Activated CD4-positive, alpha-beta T cell treated with anti-CD3 and anti-CD28 coated beads for 1 hour (primary cell): ENCODE measurements around the gene BRICD5.
"Not testable (repeated sequence)": the region's sequence is repeated elsewhere in the genome, so short reads cannot be mapped to it uniquely, and the experiment has no call there.

Experiments
- DNase-seq: peaks from one replicate; pipeline ENCODE4 v3.0.0-alpha.2; 2020

BRICD5 gene

GRCh38 chr16:2210386-2211365, at the start of gene BRICD5:
Gene BRICD5 (minus strand): TSS chr16:2210863. CDS start chr16:2210833, 30 bp downstream.
- no peak for DNase-seq

GRCh38 chr16:2260250-2260649, 49.6 kb upstream of the BRICD5 start:
- DNase-seq, result no peak

- DNase-seq, result not testable (repeated sequence)
These were observed 47.9 kb upstream of the BRICD5 start for GRCh38 chr16:2258530-2258929.

GRCh38 chr16:2257726-2258125, 47.1 kb upstream of the BRICD5 start:
- DNase-seq, result no peak

GRCh38 chr16:2256531-2257140, 46.0 kb upstream of the BRICD5 start:
- DNase-seq, result no peak

GRCh38 chr16:2253293-2253692, 42.6 kb upstream of the BRICD5 start:
- no peak for DNase-seq

- no peak for DNase-seq
These were observed 42.1 kb upstream of the BRICD5 start for GRCh38 chr16:2252806-2253148.

GRCh38 chr16:2251296-2252111, 40.8 kb upstream of the BRICD5 start, which contains the start of gene ECI1:
Gene ECI1 (minus strand): TSS chr16:2251587. CDS start chr16:2251566, 21 bp downstream.
- peak; percentile 67 for DNase-seq

GRCh38 chr16:2250652-2251295, 40.1 kb upstream of the BRICD5 start:
- DNase-seq, result peak; percentile 19

- no peak for DNase-seq
These were observed 35.7 kb upstream of the BRICD5 start for GRCh38 chr16:2246301-2246885.

- no peak for DNase-seq
These were observed 34.5 kb upstream of the BRICD5 start for GRCh38 chr16:2244926-2245795.

- DNase-seq, result no peak
These were observed 33.6 kb upstream of the BRICD5 start for GRCh38 chr16:2244301-2244700.

GRCh38 chr16:2243781-2244180, 33.1 kb upstream of the BRICD5 start:
- no peak for DNase-seq

GRCh38 chr16:2243031-2243528, 32.4 kb upstream of the BRICD5 start:
- DNase-seq, result no peak

- DNase-seq, result no peak
These were observed 31.9 kb upstream of the BRICD5 start for GRCh38 chr16:2242598-2242997.

GRCh38 chr16:2240331-2240730, 29.7 kb upstream of the BRICD5 start:
- DNase-seq, result not testable (repeated sequence)

GRCh38 chr16:2238838-2239675, 28.4 kb upstream of the BRICD5 start:
- no peak for DNase-seq

GRCh38 chr16:2238150-2238837, 27.6 kb upstream of the BRICD5 start:
- no peak for DNase-seq

GRCh38 chr16:2237493-2238149, 27.0 kb upstream of the BRICD5 start:
- DNase-seq, result no peak
